HG03558 (cell line): ENCODE measurements around the gene BLZF1.
"Not testable (repeated sequence)": the region's sequence is repeated elsewhere in the genome, so short reads cannot be mapped to it uniquely, and the experiment has no call there.

Experiments
- ATAC-seq: cut with Tn5 transposase; IDR thresholded peaks from one replicate; pipeline ENCODE4 v1.9.1; 2021; ENCODE audit warnings: moderate number of reproducible peaks; ENCODE audit not compliant: unreplicated experiment; ENCODE audit errors: extremely low read depth

The BLZF1 gene

DNA sequence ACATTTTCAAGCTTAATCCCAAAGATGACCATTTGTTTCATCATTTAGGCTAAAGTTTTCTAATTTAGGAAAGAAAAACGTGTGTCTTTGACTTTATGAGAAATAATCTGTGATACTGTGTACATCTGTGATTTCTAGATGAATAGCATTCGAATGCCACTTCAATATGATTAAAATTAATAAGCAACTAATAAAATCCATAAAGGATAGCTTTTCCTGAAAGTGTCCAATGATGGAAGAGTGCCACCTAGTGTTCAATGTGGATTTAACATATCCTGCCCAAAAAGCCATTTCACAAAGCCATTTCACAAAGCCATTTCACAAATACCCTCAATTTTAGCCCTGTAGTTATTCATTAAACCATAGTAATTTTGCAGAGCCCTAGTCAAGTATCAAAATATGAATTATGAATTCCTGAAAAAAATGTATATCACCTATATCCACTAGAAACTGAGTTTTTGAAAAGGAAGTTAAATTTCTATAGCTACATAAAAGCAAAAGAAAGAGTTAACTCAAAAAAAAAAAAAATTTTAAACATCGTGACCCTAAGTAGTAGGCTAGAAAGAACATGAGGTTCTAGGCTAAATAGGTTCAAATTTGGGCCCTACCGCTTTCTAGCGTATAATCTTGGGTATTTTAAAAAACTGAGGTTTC is 19.5 kb upstream of the BLZF1 start:
- ATAC-seq, result no peak

DNA sequence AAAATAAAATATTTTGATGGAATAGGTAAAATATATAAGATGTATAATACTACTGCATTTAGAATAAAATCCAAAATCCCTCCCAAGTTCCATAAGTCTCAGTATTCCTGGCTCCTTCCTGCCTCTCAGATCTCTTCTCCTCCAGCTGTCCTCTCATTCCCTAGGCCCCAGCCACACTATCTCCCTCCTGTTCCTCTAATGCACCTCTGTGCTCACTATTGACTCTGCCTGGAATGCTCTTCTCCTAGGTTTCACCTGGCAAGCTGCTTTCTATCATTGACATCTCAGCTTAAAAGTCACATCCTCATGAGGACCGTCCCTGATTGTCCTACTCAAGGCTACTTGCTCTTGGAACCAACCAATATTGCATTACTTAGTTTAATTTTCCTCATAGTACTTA is 7.6 kb upstream of the BLZF1 start:
- no peak for ATAC-seq

DNA sequence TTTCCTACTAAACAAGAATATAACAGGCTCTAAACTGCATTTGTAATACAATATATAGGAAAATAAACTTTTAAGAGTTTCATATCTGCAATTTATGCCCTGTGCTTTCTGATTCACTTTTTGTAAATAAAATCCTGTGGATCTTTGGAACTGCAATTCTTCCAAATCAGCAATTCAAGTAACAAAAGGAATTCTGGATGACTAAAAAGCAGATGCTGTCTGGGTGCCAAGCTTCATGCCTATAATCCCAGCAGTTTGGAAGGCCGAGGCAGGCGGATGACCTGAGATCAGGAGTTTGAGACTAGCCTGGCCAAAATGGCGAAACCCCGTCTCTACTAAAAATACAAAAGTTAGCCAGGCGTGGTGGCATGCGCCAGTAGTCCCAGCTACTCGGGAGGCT is 6.7 kb upstream of the BLZF1 start:
- no peak for ATAC-seq

DNA sequence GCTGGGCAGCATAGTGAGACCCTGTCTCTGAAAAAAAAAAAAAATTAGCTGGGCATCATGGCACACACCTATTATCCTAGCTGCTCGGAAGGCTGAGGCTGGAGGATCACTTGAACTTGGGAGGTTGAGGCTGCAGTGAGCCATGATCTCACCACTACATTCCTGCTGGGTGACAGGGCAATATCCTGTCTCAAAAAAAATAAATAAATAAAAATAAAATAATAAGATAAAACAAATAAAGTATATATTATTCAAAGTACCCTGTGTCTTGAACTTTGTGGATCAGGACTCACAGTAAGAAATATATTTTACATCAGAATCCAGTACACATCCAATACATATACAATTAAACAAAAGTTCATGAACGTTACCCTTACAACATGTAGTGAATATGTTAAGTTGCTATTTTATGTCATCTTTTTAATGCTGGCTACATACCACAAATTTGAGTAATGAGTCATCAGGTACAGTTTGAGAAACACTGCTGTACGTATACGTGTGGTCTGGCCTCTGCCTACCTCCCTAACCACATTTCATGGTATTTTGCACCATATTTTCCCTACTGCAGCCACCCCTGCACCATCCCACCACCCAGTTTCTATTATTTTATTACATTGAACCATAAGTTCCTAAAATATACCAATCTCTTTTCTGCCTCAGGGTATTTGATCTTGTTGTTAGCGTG is 4.8 kb upstream of the BLZF1 start:
- peak; percentile 28 for ATAC-seq

DNA sequence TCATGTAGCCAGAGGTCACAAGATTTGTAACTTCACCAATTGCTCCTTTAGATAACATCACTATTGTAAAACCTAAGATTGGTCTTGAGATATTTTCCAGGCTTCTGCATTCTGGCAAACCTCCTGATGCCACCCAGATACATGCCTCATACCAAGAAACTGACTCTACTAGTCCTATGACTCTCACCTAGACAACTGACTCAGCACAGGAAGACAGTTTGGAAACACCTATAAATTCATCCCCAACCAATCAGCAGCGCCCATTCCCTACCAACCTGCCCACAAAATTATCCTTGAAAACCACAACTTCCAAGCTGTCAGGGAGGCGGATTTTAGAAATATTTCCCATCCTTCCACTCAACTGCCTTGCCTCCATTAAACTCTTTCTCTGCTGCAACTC is 3.0 kb upstream of the BLZF1 start:
- no peak for ATAC-seq

DNA sequence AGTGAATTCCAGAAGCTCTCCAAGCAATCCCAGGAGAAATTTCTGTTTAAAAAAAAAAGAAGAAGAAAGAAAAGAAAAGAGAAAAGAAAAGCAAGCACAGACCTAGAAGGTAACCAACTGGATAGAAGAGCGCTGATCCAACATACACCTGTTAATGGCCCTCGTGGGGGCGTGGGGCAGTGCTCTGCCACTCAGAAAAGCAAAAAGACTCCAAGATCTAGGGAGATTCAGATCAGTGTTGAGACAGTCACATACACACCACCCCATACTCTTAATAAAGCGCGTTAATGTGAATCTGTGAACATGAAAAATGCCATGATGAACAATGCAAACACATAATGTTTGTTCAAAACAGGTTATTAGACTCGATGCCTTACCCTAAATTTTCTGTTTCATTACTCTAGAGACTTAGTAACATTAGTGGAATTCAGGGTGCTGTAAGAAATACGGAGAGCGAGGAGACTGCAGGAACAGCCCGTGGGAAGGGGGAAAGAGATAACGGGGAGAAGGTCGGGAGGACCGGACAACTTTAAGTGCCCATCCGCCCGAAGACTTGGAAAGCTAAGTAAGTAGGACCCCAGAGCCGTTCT is 804 bp upstream of the BLZF1 start:
- no peak for ATAC-seq

DNA sequence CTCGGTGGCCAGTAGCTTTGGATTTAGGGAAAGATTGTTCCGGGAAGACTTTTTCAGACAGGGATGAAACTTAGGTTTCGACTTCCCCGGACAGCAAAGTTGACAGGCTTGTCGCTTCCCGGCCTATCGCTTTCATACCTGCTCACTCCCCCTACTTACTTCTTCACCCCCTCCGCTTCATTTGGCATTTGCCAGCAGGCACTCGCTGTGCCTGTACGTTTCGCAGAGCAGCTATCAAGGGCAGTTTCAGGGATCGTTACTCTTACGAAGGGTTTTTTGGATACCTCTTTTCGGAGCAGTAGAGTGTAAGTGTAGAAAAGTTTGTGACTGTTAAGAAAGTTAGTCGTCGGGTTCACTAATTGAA is 393 bp downstream of the BLZF1 start:
- no peak for ATAC-seq

DNA sequence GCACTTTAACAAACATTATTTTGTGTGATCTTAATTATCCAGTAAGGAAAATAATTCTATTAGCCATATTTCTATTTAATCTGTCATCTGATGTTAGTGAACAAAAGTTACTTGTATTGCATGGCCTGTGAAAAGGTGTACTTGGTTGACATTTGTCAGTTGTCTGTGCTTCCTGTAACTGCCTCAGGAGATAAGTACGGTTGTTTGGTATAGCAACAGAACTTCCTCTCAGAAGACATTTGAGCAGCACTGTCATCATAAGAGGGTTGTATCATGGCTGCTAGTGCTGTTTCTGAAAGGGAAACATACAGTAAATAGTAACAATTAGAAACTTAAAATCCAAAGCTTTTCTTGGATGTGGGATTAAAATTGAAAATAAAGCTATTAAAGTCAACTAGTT is 3.4 kb downstream of the BLZF1 start:
- ATAC-seq, result no peak

DNA sequence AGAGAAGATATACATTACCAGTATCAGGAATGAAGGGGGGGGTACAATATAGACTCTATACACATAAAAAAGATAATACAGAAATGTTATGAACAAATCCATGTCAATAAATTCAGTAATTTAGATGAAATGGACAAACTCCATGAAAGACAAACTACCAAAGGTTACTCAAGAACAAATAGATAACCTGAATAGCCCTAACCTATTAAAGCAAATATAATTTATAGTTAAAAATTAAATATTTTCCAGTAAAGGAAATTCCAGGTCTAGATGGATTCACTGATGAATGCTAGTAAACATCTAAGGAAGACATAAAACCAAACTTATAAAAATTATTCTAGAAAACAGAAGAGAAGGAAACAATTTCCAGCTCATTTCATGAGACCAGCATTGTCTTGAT is 13.2 kb downstream of the BLZF1 start:
- no peak for ATAC-seq

DNA sequence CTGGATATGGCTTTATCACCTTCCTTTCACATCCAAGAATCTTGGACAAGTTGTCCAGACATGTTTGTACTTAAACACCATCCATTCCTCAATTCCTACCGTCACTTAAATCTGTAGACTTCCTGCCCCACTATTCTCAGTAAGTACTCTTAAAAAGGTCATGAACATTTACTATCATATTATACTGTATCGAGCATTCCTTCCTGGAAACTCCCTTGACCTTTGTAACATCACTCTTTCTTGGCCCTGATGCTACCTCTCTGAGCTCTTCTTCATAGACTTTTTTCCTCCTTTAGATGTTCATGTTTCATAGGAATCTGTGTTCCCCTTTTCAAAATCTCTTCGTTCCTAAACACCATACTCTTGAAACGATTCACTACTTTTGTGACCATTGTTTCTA is 15.5 kb downstream of the BLZF1 start:
- ATAC-seq, result no peak

DNA sequence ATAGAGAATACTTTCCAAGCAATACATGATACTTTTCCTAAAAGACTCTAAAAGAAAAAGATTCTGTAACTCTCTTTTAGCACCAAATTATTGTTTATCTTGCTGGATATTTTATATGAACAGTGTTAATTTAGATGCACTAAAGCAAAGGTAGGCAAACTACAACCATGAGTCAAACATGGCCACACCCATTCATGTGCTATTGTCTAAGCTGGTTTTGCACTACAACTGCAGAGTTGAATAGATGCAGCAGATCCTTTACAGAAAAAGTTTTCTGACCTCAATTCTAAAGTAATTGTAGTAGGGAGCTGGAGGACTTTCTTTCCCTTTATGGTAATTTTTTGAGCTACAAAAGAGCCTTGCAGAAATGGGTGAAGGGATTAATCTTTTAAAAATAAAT is 19.4 kb downstream of the BLZF1 start:
- ATAC-seq, result no peak

DNA sequence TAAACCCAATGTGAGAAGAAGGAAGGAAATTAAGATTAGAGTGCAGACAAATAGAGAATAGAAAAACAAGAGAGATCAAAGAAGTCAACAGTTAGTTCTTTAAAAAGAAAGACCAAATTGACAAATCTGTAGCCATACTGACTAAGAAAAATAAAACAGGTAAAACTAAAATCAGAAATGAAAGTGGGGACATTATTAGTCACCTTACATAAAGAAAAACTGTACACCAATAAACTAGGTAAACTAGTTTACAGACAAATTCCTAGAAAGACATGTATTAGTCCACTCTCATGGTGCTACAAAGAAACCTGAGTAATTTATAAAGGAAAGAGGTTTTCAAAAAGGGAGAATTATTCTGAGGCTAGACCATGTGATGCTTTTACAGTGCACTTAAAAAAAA is 22.3 kb downstream of the BLZF1 start:
- peak; percentile 82 for ATAC-seq

DNA sequence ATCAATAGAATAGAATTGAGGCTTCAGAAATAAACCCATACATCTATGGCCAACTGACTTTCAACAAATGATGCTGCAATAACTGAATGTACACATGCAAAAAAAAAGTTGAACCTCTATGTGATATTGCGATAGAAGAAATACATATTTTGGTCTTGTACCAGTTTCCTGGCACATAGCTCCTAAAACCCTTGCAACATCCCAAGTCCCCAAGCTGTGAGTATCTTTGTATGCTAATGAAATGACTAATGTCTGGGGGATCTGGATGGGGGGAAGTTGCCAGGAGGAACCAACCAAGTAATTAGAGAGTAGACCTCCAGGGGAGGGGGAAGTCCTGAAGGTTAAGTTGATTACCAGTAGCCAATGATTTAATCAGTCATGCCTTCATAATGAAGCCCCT is 24.4 kb downstream of the BLZF1 start:
- ATAC-seq, result no peak

DNA sequence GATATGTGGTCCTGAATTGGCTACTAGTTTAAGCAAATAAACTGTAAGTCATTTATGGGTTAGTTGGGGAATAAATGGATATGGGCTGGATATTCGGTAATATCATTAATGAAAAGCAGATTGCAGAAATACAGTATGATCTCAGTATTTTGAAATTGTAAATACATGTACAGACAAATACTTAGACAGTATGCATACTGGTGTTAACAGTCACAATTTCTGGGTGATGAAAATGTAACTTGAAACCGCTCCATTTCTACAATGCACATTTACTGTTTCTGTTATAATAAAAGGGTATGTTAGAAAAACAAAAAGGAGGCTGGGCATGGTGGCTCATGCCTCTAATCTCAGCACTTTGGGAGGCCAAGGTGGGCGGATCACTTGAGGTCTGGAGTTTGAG is 28.0 kb downstream of the BLZF1 start:
- ATAC-seq, result no peak

DNA sequence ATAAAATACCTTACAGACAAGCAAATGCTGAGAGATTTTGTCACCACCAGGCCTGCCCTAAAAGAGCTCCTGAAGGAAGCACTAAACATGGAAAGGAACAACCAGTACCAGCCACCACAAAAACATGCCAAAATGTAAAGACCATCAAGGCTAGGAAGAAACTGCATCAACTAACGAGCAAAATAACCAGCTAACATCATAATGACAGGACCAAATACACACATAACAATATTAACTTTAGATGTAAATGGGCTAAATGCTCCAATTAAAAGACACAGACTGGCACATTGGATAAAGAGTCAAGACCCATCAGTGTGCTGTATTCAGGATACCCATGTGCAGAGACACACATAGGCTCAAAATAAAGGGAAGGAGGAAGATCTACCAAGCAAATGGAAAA is 34.6 kb downstream of the BLZF1 start:
- ATAC-seq, result not testable (repeated sequence)

DNA sequence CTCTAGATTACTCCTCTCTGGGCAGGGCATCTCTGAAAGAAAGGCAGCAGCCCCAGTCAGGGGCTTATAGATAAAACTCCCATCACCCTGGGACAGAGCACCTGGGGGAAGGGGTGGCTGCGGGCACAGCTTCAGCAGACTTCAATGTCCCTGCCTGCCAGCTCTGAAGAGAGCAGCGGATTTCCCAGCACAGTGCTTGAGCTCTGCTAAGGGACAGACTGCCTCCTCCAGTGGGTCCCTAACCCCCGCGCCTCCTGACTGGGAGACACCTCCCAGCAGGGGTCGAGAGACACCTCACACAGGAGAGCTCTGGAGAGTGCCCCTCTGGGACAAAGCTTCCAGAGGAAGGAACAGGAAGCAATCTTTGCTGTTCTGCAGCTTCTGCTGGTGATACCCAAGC is 40.3 kb downstream of the BLZF1 start:
- ATAC-seq, result not testable (repeated sequence)

DNA sequence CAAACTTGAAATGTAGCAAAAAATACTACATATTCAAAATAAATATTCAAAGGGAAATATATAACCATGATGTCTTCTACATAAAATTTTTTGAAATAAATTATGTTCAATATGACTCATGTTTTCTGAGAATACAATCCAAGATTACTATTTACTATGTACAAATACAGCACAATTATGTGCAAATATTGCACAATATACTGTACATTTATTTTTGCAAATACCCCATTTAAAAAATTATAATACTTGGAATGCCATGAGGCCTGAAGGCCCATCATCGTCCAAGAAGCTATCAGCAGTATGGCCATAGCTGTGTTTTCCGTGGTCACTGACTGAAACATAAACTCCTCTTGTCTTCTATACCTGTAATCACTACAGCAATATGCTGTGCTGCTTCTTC is 47.0 kb downstream of the BLZF1 start:
- ATAC-seq, result no peak

DNA sequence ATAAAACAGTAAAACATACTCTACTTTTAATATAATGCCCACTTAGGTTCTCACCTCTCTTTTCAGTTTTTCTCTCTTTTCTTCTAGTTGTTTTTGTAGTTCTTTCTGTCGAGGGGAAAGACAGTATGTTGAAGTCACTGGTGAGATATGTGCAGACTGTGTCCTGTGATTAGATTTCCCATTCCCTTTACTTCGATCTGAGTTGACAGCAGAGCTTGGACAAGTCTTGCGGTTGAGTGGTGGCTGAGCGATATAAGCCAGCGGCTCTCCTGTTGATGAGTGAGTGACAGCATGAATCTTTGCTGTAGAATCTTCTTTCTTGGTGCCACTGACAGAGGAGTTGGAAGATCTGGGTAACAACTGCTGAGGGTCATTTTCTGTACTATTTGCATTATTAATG is 53.3 kb downstream of the BLZF1 start:
- no peak for ATAC-seq

DNA sequence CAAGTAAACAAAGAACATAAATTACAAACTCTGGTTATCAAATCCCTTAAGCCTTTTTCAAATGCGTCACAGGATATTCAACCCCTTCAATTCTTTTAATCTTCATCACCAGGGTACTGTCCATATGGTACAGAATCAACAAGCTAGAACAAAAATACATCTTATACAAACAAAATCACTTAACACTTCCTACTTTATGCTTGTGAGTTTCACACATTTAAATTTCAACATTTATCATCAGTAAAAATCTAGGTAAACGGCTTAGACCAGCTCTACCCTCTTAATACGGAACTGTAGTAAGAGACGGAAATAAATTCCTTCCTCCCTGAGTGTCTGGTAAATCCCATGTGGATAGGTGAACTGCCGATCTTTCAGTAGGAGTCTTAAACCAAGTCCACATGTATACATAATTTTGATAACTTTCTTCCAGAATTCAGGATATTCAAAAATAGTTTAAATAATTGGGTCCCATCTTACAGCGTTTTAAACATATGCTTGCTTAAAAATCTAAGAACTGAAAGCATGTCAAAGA is 58.2 kb downstream of the BLZF1 start:
- no peak for ATAC-seq

DNA sequence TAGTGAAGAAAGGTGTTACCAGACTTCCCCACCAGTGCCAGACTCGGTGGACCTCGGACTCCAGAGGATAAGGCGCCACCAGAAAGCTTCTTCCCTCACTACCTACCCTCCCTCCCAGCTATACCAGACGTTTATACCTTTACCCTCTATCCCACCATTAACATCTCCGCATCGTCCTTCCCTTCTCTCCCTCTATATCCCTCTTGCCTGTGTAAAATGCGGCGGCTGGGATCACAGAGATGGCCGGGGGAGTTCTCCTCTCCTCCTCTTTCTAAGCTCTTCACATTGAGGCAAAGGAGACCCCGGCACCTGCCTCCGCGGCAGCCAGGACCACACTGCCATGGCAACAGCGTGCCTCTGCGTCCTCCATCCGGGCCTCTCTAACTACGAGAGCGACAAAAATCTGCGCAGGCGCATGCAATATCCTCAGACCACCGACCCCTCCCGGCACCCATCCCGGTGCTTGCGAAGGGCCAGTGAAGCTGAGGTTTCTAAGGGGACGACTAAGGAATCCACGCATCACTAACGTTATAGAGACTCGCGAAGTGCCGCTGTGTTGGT is 59.2 kb downstream of the BLZF1 start, which contains the start of gene CCDC181:
CCDC181 (minus strand) TSS at position 394 of the 561 bp plus-strand sequence. CDS start 2,547 bp downstream, outside the sequence.
- ATAC-seq, result no peak
